GM12878 (cell line): ENCODE results near the gene PEX16. TPM values are rescaled to one million over a fixed set of nuclear protein-coding genes. Genes with fewer than 3 reads are reported as not detected.
"Not testable (repeated sequence)": the region's sequence is repeated elsewhere in the genome, so short reads cannot be mapped to it uniquely, and the experiment has no call there.

Experiments used
- ATAC-seq: fragments of 200-7000 bp; cut with Tn5 transposase; 3 replicates; pipeline ENCODE4 v1.9.1; 2020; ENCODE audit warnings: mild to moderate bottlenecking, moderate library complexity
- BruUV-seq: library from RNA; stranded (reverse); fragments of 400-500 nt; replicated peaks from 2 replicates; lab custom pipeline; 2021; lab: Mats Ljungman, UMichigan
- CTCF ChIA-PET: fragments of 300-600 bp; sonication (Branson Sonifier 250); formaldehyde crosslinking; extraction: SDS; loops from one replicate; lab custom pipeline; 2021; ENCODE audit warnings: inconsistent platforms; lab: Yijun Ruan, JAX
- POLR2A ChIA-PET: fragments of 350-600 bp; formaldehyde crosslinking; extraction: SDS; loops from one replicate; lab custom pipeline; 2021; ENCODE audit warnings: inconsistent platforms; lab: Charles Lee
- RAD21 ChIA-PET: fragments of 300-600 bp; sonication (Branson Sonifier 250); formaldehyde crosslinking; loops from one replicate; lab custom pipeline; 2023; ENCODE audit warnings: antibody characterized with exemption; ENCODE audit not compliant: unreplicated experiment; lab: Charles Lee
- SMC1A ChIA-PET: fragments of 300-600 bp; sonication (Branson Sonifier 250); formaldehyde crosslinking; loops from one replicate; lab custom pipeline; 2023; ENCODE audit not compliant: unreplicated experiment, uncharacterized antibody; lab: Charles Lee
- DNase-seq: peaks from one replicate; pipeline ENCODE4 v3.0.0-alpha.2; 2011; ENCODE audit warnings: low read depth, low spot score
- FAIRE-seq: peaks from 3 replicates; lab custom pipeline; 2011; peaks lifted over from hg19 to GRCh38; lab: Jason Lieb, UNC
- H2AFZ ChIP-seq: 2 replicates; pipeline ENCODE4 v1.6.0; 2011; ENCODE audit warnings: low read depth, low read length, control low read depth; ENCODE audit not compliant: control insufficient read depth
- H3K27ac ChIP-seq: 2 replicates; pipeline ENCODE4 v1.5.1; 2011; ENCODE audit warnings: control low read depth; ENCODE audit not compliant: control insufficient read depth, insufficient read depth
- H3K27me3 ChIP-seq, 2 experiments: replicated peaks in 1 of 2; 2 replicates each; pipeline versions ENCODE4 v1.6.0 to v1.6.1; 2011; ENCODE audit warnings: low read length in 1 of 2; ENCODE audit not compliant: control insufficient read depth in 2 of 2, insufficient read depth in 2 of 2
- H3K36me3 ChIP-seq, 2 experiments: 2 replicates each; pipeline ENCODE4 v1.5.1; 2011; ENCODE audit warnings: low read length in 1 of 2; ENCODE audit not compliant: control insufficient read depth in 2 of 2, insufficient read depth in 2 of 2
- H3K4me1 ChIP-seq: 2 replicates; pipeline ENCODE4 v1.6.1; 2011; ENCODE audit warnings: mild to moderate bottlenecking, low read length, moderate library complexity, mixed read lengths; ENCODE audit not compliant: control insufficient read depth, insufficient read depth
- H3K4me2 ChIP-seq: 2 replicates; pipeline ENCODE4 v1.6.0; 2011; ENCODE audit warnings: control low read depth; ENCODE audit not compliant: control insufficient read depth, insufficient read depth
- H3K4me3 ChIP-seq: fragments of 200-600 bp; sonication (generic); 2 replicates; pipeline ENCODE4 v1.5.1; 2016
- H3K79me2 ChIP-seq: 2 replicates; pipeline ENCODE4 v1.6.0; 2011; ENCODE audit warnings: low read length; ENCODE audit not compliant: control insufficient read depth, insufficient read depth
- H3K9ac ChIP-seq: 2 replicates; pipeline ENCODE4 v1.8.0; 2011; ENCODE audit warnings: low read length, control low read depth, mixed read lengths; ENCODE audit not compliant: control insufficient read depth, insufficient read depth
- H3K9me3 ChIP-seq: replicated peaks from 3 replicates; pipeline ENCODE4 v1.5.1; 2011; ENCODE audit warnings: mild to moderate bottlenecking, low read length; ENCODE audit not compliant: control insufficient read depth, insufficient read depth
- H4K20me1 ChIP-seq: 2 replicates; pipeline ENCODE4 v1.6.0; 2011; ENCODE audit not compliant: control insufficient read depth, insufficient read depth
- CREB1 ChIP-seq: IDR thresholded peaks from 2 replicates; pipeline ENCODE4 v1.6.1; 2012; ENCODE audit warnings: low read depth, mild to moderate bottlenecking, inconsistent platforms
- DPF2 ChIP-seq: fragments of 450-650 bp; IDR thresholded peaks from 2 replicates; pipeline ENCODE4 v1.6.1; 2017; ENCODE audit warnings: mild to moderate bottlenecking
- RUNX3 ChIP-seq: IDR thresholded peaks from 2 replicates; pipeline ENCODE4 v1.6.1; 2012; ENCODE audit warnings: low read length, inconsistent platforms
- SUZ12 ChIP-seq: fragments of 200-600 bp; sonication (generic); IDR thresholded peaks from one replicate; pipeline ENCODE4 v1.6.1; 2018; ENCODE audit warnings: antibody characterized with exemption, mild to moderate bottlenecking; ENCODE audit not compliant: unreplicated experiment
- WGBS: methylation state at CpG from one replicate; pipeline ENCODE4 v1.1.6; 2016; ENCODE audit warnings: low lambda C conversion rate; ENCODE audit not compliant: insufficient replicate concordance, insufficient coverage; ENCODE audit errors: missing lambda C conversion rate; 5-methylcytosine and 5-hydroxymethylcytosine counted together
- in situ Hi-C: fragments of 300-500 bp; cut with MboI; formaldehyde crosslinking; loops from 9 replicates; pipeline ENCODE4 v1.14.3; 2018; ENCODE audit warnings: mixed read lengths
- intact Hi-C: fragments of 100-400 bp; cut with micrococcal nuclease; formaldehyde crosslinking; loops from one replicate; pipeline ENCODE4 v1.14.2; 2022; ENCODE audit not compliant: unreplicated experiment
- polyA plus RNA-seq, 11 experiments: library from polyadenylated mRNA; depleted of rRNA in 4 of 11; unstranded in 6 of 11; stranded (reverse) in 5 of 11; fragments of >200 nt; fragmentation: Nextera tagmentation in 4 of 11; fragmentation: Illumina TruSeq in 1 of 11; extraction: Ambion mirVana in 4 of 11; extraction: Trizol in 1 of 11; gene quantifications; 1 replicate in 1 of 11; 2 replicates in 10 of 11; pipeline versions ENCODE4 v1.2.1 to v1.2.3, GENCODE V29; 2011 to 2016; ENCODE audit warnings: inconsistent platforms in 2 of 11, missing spikeins in 2 of 11, low read depth in 1 of 11
- total RNA-seq, 4 experiments: library from RNA; depleted of rRNA in 3 of 4; stranded (reverse); fragments of >200 nt in 3 of 4; fragmentation: Illumina TruSeq in 1 of 4; extraction: Trizol in 1 of 4; gene quantifications; 2 replicates each; pipeline versions ENCODE4 v1.2.1 to v1.2.3, GENCODE V29; 2013 to 2021
- TF ChIP-seq, protein P1 (sequence below): fragments of 450-650 bp; IDR thresholded peaks from 2 replicates; pipeline ENCODE4 v1.6.1; 2017; ENCODE audit warnings: low read depth, mild to moderate bottlenecking, moderate library complexity
- TF ChIP-seq, protein P2 (sequence below): fragments of 450-650 bp; formaldehyde crosslinking; IDR thresholded peaks from 2 replicates; pipeline ENCODE4 v1.4.0; 2020; ENCODE audit warnings: mild to moderate bottlenecking, moderate library complexity
- TF ChIP-seq, protein P3 (sequence below): fragments of 450-650 bp; IDR thresholded peaks from 2 replicates; pipeline ENCODE4 v1.6.1; 2014; ENCODE audit warnings: mild to moderate bottlenecking

The PEX16 gene
- total and polyA plus RNA-seq, 10 of the 15 experiments (the other 5 are each of a cell fraction or from before 2014, with no cell fraction given), result 1.4 to 53.5 (median 27.6) TPM

DNA sequence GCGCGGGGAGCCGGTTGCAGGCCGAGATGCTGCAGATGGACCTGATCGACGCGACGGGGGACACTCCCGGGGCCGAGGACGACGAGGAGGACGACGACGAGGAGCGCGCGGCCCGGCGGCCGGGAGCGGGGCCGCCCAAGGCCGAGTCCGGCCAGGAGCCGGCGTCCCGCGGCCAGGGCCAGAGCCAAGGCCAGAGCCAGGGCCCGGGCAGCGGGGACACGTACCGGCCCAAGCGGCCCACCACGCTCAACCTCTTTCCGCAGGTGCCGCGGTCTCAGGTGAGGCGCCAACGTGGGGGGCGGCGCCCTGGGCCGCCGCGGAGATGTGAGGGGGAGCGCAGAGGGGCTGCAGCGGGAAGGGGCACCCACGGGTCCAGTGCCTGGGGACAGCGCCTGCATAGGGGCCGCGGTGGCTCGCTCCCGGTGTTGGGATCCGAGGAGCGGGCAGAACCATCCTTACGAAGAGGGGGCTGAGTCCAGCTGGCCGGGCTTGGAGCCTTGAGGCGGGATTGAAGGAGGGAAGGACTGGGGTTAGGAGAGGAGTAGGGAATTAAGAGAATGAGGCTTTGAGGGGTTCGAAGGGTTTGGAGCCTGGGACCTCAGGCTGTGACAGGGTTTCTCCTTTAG lies 17.4 kb downstream of the PEX16 start:
- BruUV-seq, FAIRE-seq, H3K4me2 ChIP-seq, DNase-seq, SMC1A ChIA-PET, H3K27me3 ChIP-seq, H3K9ac ChIP-seq, H3K9me3 ChIP-seq, H3K4me1 ChIP-seq, in situ Hi-C loops, RAD21 ChIA-PET, H2AFZ ChIP-seq, intact Hi-C loops, H4K20me1 ChIP-seq, H3K4me3 ChIP-seq, H3K79me2 ChIP-seq, POLR2A ChIA-PET, H3K27ac ChIP-seq, H3K36me3 ChIP-seq: not testable (repeated sequence)
- TF ChIP-seq DPF2, result 0 out of 2 replicates have a peak, but pooled peaks have one; percentile 7
- TF ChIP-seq SUZ12, result peak; percentile 78
- peak; percentile 3; the same call in 1 of the 3 replicates for ATAC-seq
- 14% methylated on average over 30 of the region's 59 CpGs for WGBS
- CTCF ChIA-PET, result interaction anchor here (0.9 kb wide), 1 partner anchor 27 kb away, joined by 3 read pairs; no protein-coding TSS in a partner anchor

DNA sequence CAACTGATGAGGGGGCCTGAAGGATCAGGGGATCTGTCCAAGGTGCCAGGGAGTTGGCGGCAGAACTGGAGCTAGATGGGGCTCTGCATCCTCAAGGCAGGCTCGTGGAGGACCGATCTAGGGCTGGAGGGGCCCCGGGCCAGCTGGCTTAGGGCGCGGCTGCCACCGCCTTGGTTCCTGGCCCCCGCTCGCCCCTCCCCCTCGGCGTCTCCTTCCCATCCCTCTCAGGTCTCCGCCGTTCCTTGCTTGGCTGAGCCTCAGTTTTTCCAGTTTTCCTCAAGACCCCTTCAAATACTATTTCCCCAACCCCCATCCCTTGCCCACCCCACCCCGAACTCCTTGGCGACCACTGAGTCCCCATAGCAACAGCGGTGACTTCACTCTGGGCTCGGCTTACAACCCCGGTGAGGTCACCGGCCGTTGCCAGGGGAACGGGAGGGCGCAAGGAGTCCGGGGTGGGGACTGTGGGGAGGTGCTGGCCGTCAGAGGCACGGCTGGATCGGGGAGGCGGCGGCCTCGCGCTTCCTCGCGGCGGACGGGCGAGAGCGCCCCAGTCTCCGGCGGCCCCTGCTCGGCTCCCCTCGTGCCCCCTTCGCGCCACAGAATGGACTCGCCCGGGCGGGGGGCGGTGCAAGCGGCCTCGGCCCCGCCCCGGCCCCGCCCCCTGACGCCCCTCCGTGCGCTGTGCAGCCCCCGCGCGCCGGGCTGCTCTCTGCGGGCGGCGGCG lies 18.1 kb downstream of the PEX16 start:
- Histone ChIP-seq H3K4me2 (peak overlapping the region; percentile 48), H3K9ac (no peak overlapping the region), H3K36me3 (no peaks in the 10 kb centered on the region), H3K9me3 (no peaks in the 10 kb centered on the region), H3K79me2 (no peaks in the 10 kb centered on the region), H3K4me3 (no peak overlapping the region), H3K27me3 (peaks cover 3 to 10% of the 10 kb centered on the region in 2 experiments; a peak in 3 of 4 replicates), H4K20me1 (no peaks in the 10 kb centered on the region; the same call in 1 of the 2 replicates), H3K4me1 (no peaks in the 10 kb centered on the region), H3K27ac (no peak overlapping the region), H2AFZ (no peak overlapping the region)
- ChIA-PET RAD21 (interaction anchor here (2.0 kb wide), 1 partner anchor 18 kb away, joined by 5 read pairs; the partner anchor contains the start of gene PEX16), POLR2A (interaction anchor here (0.5 kb wide), 1 partner anchor 36 kb away, joined by 5 read pairs; no protein-coding TSS in a partner anchor), CTCF (interaction anchor here (1.2 kb wide), 1 partner anchor 54 kb away, joined by 4 read pairs; no protein-coding TSS in a partner anchor), SMC1A (interaction anchor here (1.3 kb wide), 1 partner anchor 10 kb away, joined by 3 read pairs; no protein-coding TSS in a partner anchor)
- no TSS peak for BruUV-seq
- intact Hi-C loops (no loop called here), in situ Hi-C loops (no loop called here)
- ATAC-seq, result peak; percentile 80
- 7% methylated on average over 20 of the region's 62 CpGs for WGBS
- DNase-seq, result no peak
- FAIRE-seq, result no peak
- TF ChIP-seq, protein P1, sequence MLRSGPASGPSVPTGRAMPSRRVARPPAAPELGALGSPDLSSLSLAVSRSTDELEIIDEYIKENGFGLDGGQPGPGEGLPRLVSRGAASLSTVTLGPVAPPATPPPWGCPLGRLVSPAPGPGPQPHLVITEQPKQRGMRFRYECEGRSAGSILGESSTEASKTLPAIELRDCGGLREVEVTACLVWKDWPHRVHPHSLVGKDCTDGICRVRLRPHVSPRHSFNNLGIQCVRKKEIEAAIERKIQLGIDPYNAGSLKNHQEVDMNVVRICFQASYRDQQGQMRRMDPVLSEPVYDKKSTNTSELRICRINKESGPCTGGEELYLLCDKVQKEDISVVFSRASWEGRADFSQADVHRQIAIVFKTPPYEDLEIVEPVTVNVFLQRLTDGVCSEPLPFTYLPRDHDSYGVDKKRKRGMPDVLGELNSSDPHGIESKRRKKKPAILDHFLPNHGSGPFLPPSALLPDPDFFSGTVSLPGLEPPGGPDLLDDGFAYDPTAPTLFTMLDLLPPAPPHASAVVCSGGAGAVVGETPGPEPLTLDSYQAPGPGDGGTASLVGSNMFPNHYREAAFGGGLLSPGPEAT, result no peak
- TF ChIP-seq, protein P2, sequence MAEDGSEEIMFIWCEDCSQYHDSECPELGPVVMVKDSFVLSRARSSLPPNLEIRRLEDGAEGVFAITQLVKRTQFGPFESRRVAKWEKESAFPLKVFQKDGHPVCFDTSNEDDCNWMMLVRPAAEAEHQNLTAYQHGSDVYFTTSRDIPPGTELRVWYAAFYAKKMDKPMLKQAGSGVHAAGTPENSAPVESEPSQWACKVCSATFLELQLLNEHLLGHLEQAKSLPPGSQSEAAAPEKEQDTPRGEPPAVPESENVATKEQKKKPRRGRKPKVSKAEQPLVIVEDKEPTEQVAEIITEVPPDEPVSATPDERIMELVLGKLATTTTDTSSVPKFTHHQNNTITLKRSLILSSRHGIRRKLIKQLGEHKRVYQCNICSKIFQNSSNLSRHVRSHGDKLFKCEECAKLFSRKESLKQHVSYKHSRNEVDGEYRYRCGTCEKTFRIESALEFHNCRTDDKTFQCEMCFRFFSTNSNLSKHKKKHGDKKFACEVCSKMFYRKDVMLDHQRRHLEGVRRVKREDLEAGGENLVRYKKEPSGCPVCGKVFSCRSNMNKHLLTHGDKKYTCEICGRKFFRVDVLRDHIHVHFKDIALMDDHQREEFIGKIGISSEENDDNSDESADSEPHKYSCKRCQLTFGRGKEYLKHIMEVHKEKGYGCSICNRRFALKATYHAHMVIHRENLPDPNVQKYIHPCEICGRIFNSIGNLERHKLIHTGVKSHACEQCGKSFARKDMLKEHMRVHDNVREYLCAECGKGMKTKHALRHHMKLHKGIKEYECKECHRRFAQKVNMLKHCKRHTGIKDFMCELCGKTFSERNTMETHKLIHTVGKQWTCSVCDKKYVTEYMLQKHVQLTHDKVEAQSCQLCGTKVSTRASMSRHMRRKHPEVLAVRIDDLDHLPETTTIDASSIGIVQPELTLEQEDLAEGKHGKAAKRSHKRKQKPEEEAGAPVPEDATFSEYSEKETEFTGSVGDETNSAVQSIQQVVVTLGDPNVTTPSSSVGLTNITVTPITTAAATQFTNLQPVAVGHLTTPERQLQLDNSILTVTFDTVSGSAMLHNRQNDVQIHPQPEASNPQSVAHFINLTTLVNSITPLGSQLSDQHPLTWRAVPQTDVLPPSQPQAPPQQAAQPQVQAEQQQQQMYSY (CRISPR knock-in tag), result no peak
- TF ChIP-seq RUNX3 (no peak), CREB1 (peak; percentile 77)
- TF ChIP-seq, protein P3, sequence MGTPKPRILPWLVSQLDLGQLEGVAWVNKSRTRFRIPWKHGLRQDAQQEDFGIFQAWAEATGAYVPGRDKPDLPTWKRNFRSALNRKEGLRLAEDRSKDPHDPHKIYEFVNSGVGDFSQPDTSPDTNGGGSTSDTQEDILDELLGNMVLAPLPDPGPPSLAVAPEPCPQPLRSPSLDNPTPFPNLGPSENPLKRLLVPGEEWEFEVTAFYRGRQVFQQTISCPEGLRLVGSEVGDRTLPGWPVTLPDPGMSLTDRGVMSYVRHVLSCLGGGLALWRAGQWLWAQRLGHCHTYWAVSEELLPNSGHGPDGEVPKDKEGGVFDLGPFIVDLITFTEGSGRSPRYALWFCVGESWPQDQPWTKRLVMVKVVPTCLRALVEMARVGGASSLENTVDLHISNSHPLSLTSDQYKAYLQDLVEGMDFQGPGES, result no peak
